ENCODE measurements around the gene LAMB2.

LAMB2 gene

GRCh38 chr3:49161808-49162530 lies 29.1 kb upstream of the LAMB2 start:
- ATAC-seq, result no peak
- TF ChIP-seq ZFP3 (CRISPR knock-in tag; IDR thresholded peaks at IDR 0.05), result no peak
- no peak for TF ChIP-seq TCF4 (CRISPR knock-in tag; IDR thresholded peaks at IDR 0.05; ENCODE audit: borderline replicate concordance)
- no peak for TF ChIP-seq PATZ1 (CRISPR knock-in tag; IDR thresholded peaks at IDR 0.05; ENCODE audit: borderline replicate concordance)
- TF ChIP-seq PPARA (CRISPR knock-in tag; IDR thresholded peaks at IDR 0.05; ENCODE audit: borderline replicate concordance), result no peak
- no peak for TF ChIP-seq OSR1 (CRISPR knock-in tag; IDR thresholded peaks at IDR 0.05)
- no peak for TF ChIP-seq ISL1 (CRISPR knock-in tag; IDR thresholded peaks at IDR 0.05)
- TF ChIP-seq SNAI2 (CRISPR knock-in tag; IDR thresholded peaks at IDR 0.05), result no peak
- no peak for TF ChIP-seq ZNF8 (CRISPR knock-in tag; IDR thresholded peaks at IDR 0.05)
- no peak for TF ChIP-seq CSRNP3 (CRISPR knock-in tag; IDR thresholded peaks at IDR 0.05)
- TF ChIP-seq TOX (CRISPR knock-in tag; IDR thresholded peaks at IDR 0.05; ENCODE audit: borderline replicate concordance), result no peak
- TF ChIP-seq POU6F1 (CRISPR knock-in tag; IDR thresholded peaks at IDR 0.05; ENCODE audit: borderline replicate concordance, low read depth), result no peak
- TF ChIP-seq BACH2 (CRISPR knock-in tag; IDR thresholded peaks at IDR 0.05; ENCODE audit: borderline replicate concordance), result no peak
- TF ChIP-seq CSDC2 (CRISPR knock-in tag; IDR thresholded peaks at IDR 0.05), result no peak

- no peak for TF ChIP-seq ZNF70 (CRISPR knock-in tag; IDR thresholded peaks at IDR 0.05)
- TF ChIP-seq TCF4 (CRISPR knock-in tag; IDR thresholded peaks at IDR 0.05; ENCODE audit: borderline replicate concordance), result no peak
- TF ChIP-seq CREB5 (CRISPR knock-in tag; IDR thresholded peaks at IDR 0.05; ENCODE audit: low read depth), result no peak
- TF ChIP-seq ARNTL (CRISPR knock-in tag; IDR thresholded peaks at IDR 0.05; ENCODE audit: borderline replicate concordance, low read depth), result no peak
- no peak for TF ChIP-seq ZFP3 (CRISPR knock-in tag; IDR thresholded peaks at IDR 0.05)
- no peak for TF ChIP-seq ZNF8 (CRISPR knock-in tag; IDR thresholded peaks at IDR 0.05)
- TF ChIP-seq ZFP30 (CRISPR knock-in tag; IDR thresholded peaks at IDR 0.05), result no peak
- TF ChIP-seq ZNF565 (CRISPR knock-in tag; conservative IDR thresholded peaks at IDR 0.05; ENCODE audit: low read depth), result no peak
- no peak for TF ChIP-seq SNAI2 (CRISPR knock-in tag; IDR thresholded peaks at IDR 0.05)
- no peak for TF ChIP-seq PATZ1 (CRISPR knock-in tag; IDR thresholded peaks at IDR 0.05; ENCODE audit: borderline replicate concordance)
- TF ChIP-seq GLIS3 (CRISPR knock-in tag; IDR thresholded peaks at IDR 0.05), result no peak
- no peak for TF ChIP-seq ISL1 (CRISPR knock-in tag; IDR thresholded peaks at IDR 0.05)
- TF ChIP-seq TSHZ2 (CRISPR knock-in tag; IDR thresholded peaks at IDR 0.05), result no peak
- no peak for TF ChIP-seq ZC3H10 (CRISPR knock-in tag; IDR thresholded peaks at IDR 0.05)
- no peak for TF ChIP-seq RARB (CRISPR knock-in tag; IDR thresholded peaks at IDR 0.05)
- no peak for TF ChIP-seq BACH2 (CRISPR knock-in tag; IDR thresholded peaks at IDR 0.05; ENCODE audit: borderline replicate concordance)
- no peak for ATAC-seq
Measured at GRCh38 chr3:49161197-49161596, 28.3 kb upstream of the LAMB2 start.
